Endothelial cell (in vitro differentiated cells): Measurements from ENCODE around the gene C1orf159. TPM values are rescaled to one million over a fixed set of nuclear protein-coding genes. Genes with fewer than 3 reads are reported as not detected.

Experiments
- DNase-seq: peaks from one replicate; pipeline ENCODE4 v3.0.0; 2021; ENCODE audit warnings: low spot score
- H3K27ac Mint-ChIP-seq: one replicate; pipeline ENCODE4 v1.8.0; 2021; ENCODE audit warnings: mixed read lengths, inconsistent platforms; ENCODE audit not compliant: unreplicated experiment
- H3K27me3 Mint-ChIP-seq: one replicate; pipeline ENCODE4 v1.8.0; 2021; ENCODE audit warnings: mild to moderate bottlenecking, moderate library complexity, mixed read lengths, inconsistent platforms; ENCODE audit not compliant: unreplicated experiment
- H3K36me3 Mint-ChIP-seq: one replicate; pipeline ENCODE4 v1.8.0; 2021; ENCODE audit warnings: mild to moderate bottlenecking, low read depth, mixed read lengths, inconsistent platforms; ENCODE audit not compliant: unreplicated experiment
- H3K4me1 Mint-ChIP-seq: one replicate; pipeline ENCODE4 v1.8.0; 2021; ENCODE audit warnings: mild to moderate bottlenecking, mixed read lengths, inconsistent platforms; ENCODE audit not compliant: unreplicated experiment
- H3K4me3 Mint-ChIP-seq: one replicate; pipeline ENCODE4 v1.8.0; 2021; ENCODE audit warnings: mild to moderate bottlenecking, mixed read lengths, inconsistent platforms; ENCODE audit not compliant: unreplicated experiment
- H3K9me3 Mint-ChIP-seq: one replicate; pipeline ENCODE4 v1.8.0; 2021; ENCODE audit warnings: mixed read lengths, inconsistent platforms; ENCODE audit not compliant: unreplicated experiment
- CTCF ChIP-seq: fragments of 200-600 bp; sonication (generic); IDR thresholded peaks from one replicate; pipeline ENCODE4 v1.5.0; 2021; ENCODE audit warnings: antibody characterized with exemption; ENCODE audit not compliant: unreplicated experiment
- total RNA-seq: library from RNA; stranded (reverse); fragmentation: NEBNext Ultra II Directional; extraction: Animal tissue kit (Norgen Biotek cat#: 25700); gene quantifications from one replicate; pipeline ENCODE4 v1.2.1, GENCODE V29; 2021; ENCODE audit not compliant: unreplicated experiment

C1orf159 gene
- total RNA-seq, 1 donor from 2014 or later: 16.6 TPM

GRCh38 chr1:1032424-1032823 is 83.5 kb downstream of the C1orf159 start:
- Mint-ChIP-seq H3K9me3 (no peaks in the 10 kb centered on the region), H3K4me3 (peak overlapping the region; percentile 69), H3K27me3 (peaks cover 12% of the 10 kb centered on the region), H3K4me1 (peaks cover 8% of the 10 kb centered on the region), H3K36me3 (peaks cover 6% of the 10 kb centered on the region), H3K27ac (no peak overlapping the region)
- no peak for TF ChIP-seq CTCF
- DNase-seq: no peak

Other genes starting within 250 kb of the C1orf159 start
- not detected for gene SAMD11, start 192.2 kb downstream of the C1orf159 start, total RNA-seq
- 56.5 TPM for gene NOC2L, start 156.8 kb downstream of the C1orf159 start, total RNA-seq
- gene KLHL17, start 155.5 kb downstream of the C1orf159 start, total RNA-seq: 18.7 TPM
- not detected for gene PLEKHN1, start 149.6 kb downstream of the C1orf159 start, total RNA-seq
- not detected for gene PERM1, start 134.0 kb downstream of the C1orf159 start, total RNA-seq
- 144 TPM for gene HES4, start 116.0 kb downstream of the C1orf159 start, total RNA-seq
- 33.3 TPM for gene ISG15, start 102.6 kb downstream of the C1orf159 start, total RNA-seq
- gene AGRN, start 96.0 kb downstream of the C1orf159 start, total RNA-seq: 374 TPM
- not detected for gene RNF223, start 41.8 kb downstream of the C1orf159 start, total RNA-seq
- gene TTLL10, start 57.8 kb upstream of the C1orf159 start, total RNA-seq: not detected
- gene TNFRSF18, start 90.5 kb upstream of the C1orf159 start, total RNA-seq: not detected
- gene TNFRSF4, start 98.1 kb upstream of the C1orf159 start, total RNA-seq: 0.80 TPM
- gene SDF4, start 115.9 kb upstream of the C1orf159 start, total RNA-seq: 130 TPM
- gene B3GALT6, start 116.1 kb upstream of the C1orf159 start, total RNA-seq: 43.2 TPM
- gene C1QTNF12, start 130.6 kb upstream of the C1orf159 start, total RNA-seq: 0.69 TPM
- 71.9 TPM for gene UBE2J2, start 157.8 kb upstream of the C1orf159 start, total RNA-seq
- gene SCNN1D, start 164.3 kb upstream of the C1orf159 start, total RNA-seq: 3.9 TPM
- 54.0 TPM for gene ACAP3, start 191.8 kb upstream of the C1orf159 start, total RNA-seq
- 14.0 TPM for gene PUSL1, start 192.5 kb upstream of the C1orf159 start, total RNA-seq
- 104 TPM for gene INTS11, start 208.6 kb upstream of the C1orf159 start, total RNA-seq
- 26.0 TPM for gene CPTP, start 208.7 kb upstream of the C1orf159 start, total RNA-seq
- 1.2 TPM for gene TAS1R3, start 215.2 kb upstream of the C1orf159 start, total RNA-seq
- gene DVL1, start 233.3 kb upstream of the C1orf159 start, total RNA-seq: 26.7 TPM
- gene MXRA8, start 242.5 kb upstream of the C1orf159 start, total RNA-seq: 0.64 TPM